AG09319 (cell line): ENCODE measurements around the gene GNAI3.

ENCODE experiments used
- DNase-seq: peaks from one replicate; pipeline ENCODE4 v3.0.0-alpha.2; 2010; ENCODE audit warnings: low read depth; ENCODE audit errors: extremely low read depth
- CTCF ChIP-seq: IDR thresholded peaks from 2 replicates; pipeline ENCODE4 v1.5.1; 2011; ENCODE audit warnings: low read depth, mild to moderate bottlenecking, inconsistent platforms, low read length, moderate library complexity

Gene GNAI3

GRCh38 chr1:109503935-109504334 is 44.5 kb upstream of the GNAI3 start:
- no peak for DNase-seq
- no peak for TF ChIP-seq CTCF

DNA sequence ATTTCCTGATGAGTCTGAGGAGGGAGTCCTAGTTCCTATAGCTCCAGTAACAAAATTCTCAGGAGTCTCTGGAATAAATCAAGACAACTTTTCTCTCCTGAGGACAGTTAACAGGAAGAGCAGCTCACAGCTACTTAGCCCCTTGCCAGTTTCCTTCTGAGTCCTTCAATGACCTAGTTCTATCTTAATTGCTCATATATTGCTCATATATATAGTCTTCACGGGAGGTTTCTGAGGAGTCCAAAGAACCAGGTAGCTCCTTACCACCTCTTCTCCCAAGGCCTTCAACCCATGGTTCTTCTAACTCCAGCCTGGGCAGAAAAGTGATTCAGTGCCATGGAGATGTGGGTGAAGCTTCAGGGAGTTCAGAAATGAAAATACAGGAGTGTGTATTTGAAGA is 43.4 kb upstream of the GNAI3 start:
- TF ChIP-seq CTCF = no peak
- no peak for DNase-seq

GRCh38 chr1:109508001-109508872 is 40.2 kb upstream of the GNAI3 start:
- DNase-seq = no peak
- no peak for TF ChIP-seq CTCF

DNA sequence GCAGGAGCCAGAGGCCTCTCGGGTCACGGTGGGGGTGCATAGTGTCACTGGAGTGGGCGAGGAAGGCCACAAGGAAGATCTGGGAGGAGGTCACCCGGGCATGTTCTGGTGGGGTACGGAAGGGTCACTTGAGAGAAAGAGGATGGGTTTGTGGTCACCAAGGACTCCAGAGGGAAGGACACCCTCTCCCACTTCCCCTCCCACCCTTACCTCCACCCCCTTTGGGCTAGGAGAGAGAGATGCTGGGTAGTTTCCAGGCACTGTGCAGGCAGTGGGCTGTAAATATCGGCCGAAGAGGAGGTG is 39.6 kb upstream of the GNAI3 start:
- TF ChIP-seq CTCF = no peak
- no peak for DNase-seq

DNA sequence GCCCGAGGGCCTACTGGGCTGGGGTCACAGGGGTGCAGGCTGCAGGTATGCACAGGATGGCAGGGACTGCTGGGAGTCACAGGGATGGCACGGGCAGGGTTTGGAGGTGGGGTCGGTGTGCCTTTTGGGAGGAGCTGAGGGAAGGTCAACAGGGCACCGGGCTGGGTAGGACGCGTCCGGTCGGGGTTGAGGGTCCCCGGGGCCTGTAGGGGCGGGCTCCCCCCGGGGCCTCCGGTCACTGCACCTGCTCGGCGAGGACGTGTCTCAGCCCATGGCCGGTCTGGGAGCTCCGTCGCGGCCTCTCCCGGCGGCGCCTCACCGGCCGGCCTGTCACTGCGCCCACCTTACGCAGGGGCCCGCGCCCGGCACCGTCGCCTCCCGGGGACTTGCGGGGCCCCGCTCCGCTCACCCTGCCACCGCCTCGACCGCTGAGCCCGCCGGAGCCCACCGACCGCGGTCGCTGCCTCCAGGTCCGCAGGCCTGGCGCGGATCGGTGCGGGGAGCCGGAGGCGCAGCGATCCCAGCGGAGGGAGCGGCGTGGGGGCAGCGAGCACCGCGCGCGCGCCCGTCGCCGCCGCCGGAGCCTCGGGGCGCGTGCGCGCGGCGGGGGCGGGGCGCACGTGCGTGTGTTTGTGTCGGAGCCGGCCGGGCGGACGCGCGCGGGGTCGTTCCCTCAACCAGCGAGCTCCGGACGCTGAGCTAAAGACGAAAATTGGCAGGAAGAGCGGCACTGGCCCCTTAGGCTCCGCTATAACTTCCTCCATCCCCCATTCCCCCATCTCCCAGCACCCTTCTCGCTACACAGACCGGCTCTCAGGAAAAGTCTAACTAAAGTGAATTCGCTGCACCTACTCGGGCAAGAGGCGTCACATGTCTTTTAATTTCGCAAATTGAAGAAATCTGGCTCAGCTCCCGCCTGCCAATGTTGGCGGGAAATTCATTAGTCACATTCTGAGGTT is 39.0 kb upstream of the GNAI3 start, which contains the start of gene AMIGO1:
Gene AMIGO1 (minus strand): TSS at position 552 of the 959 bp plus-strand sequence. CDS start 815 bp downstream, outside the sequence.
- no peak for TF ChIP-seq CTCF
- DNase-seq = no peak

GRCh38 chr1:109513110-109513710 is 35.2 kb upstream of the GNAI3 start:
- no peak for TF ChIP-seq CTCF
- DNase-seq = no peak
